Hepatocyte (in vitro differentiated cells): ENCODE results near the gene RPUSD3.

ENCODE experiments used
- EZH2phosphoT487 ChIP-seq: fragments of 200-600 bp; sonication (generic); IDR thresholded peaks from one replicate; pipeline ENCODE4 v1.6.1; 2018; ENCODE audit warnings: antibody characterized with exemption, mild to moderate bottlenecking, low read depth, moderate library complexity; ENCODE audit not compliant: unreplicated experiment, severe bottlenecking
- TF ChIP-seq, protein P1 (sequence below): fragments of 200-600 bp; sonication (generic); IDR thresholded peaks from 2 replicates; pipeline ENCODE4 v1.5.1; 2016; ENCODE audit warnings: antibody characterized with exemption, mild to moderate bottlenecking; ENCODE audit not compliant: poor library complexity

DNA sequence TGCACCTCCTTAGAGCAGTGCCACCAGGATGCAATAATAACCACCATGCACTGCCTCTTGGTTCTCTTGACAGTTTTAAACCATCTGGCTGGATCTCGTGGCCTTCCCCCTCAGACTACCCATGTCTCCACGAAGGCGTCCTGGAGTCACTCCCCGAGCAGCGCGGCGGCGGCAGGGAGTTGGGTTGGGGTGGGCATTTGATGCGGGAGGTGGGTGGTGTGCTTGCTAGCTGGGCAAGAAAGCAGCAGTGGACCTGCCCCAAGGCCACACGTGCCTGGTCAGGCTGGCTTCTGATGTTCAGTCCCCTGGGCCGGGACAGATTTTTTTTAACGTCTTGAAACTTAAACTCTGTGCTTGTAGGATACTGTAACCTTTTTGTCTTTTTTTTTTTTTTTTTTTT, 37.7 kb downstream of the RPUSD3 start:
- TF ChIP-seq, protein P1, sequence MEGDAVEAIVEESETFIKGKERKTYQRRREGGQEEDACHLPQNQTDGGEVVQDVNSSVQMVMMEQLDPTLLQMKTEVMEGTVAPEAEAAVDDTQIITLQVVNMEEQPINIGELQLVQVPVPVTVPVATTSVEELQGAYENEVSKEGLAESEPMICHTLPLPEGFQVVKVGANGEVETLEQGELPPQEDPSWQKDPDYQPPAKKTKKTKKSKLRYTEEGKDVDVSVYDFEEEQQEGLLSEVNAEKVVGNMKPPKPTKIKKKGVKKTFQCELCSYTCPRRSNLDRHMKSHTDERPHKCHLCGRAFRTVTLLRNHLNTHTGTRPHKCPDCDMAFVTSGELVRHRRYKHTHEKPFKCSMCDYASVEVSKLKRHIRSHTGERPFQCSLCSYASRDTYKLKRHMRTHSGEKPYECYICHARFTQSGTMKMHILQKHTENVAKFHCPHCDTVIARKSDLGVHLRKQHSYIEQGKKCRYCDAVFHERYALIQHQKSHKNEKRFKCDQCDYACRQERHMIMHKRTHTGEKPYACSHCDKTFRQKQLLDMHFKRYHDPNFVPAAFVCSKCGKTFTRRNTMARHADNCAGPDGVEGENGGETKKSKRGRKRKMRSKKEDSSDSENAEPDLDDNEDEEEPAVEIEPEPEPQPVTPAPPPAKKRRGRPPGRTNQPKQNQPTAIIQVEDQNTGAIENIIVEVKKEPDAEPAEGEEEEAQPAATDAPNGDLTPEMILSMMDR, result no peak
- TF ChIP-seq EZH2phosphoT487, result no peak
